Measurements from ENCODE around the gene HS3ST5. TPM values are rescaled to one million over a fixed set of nuclear protein-coding genes. Genes with fewer than 3 reads are reported as not detected.
"Not testable (repeated sequence)": the region's sequence is repeated elsewhere in the genome, so short reads cannot be mapped to it uniquely, and the experiment has no call there.

The HS3ST5 gene
- total RNA-seq, 1 donor from 2014 or later, result not detected

DNA sequence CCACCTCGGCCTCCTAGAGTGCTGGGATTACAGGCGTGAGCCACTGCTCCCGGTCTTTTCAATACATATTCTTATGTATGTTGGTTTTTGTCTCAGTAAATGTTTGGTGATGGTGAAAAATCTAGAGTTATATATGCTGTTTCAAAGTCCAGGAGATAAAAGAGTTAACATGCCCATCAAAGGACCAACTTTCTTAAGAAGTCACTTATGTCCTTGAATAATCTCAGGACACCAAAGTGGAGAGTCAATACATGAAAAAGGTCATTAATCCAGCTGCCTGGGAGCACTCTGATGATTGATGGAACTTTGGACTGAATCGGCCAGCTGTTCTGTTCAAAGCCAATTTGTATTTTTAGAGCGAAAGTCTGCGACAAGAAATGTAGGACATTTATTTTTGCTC is 312.1 kb downstream of the HS3ST5 start:
- Mint-ChIP-seq H3K9me3 (peaks cover 5% of the 10 kb centered on the region), H3K4me3 (no peak overlapping the region), H3K27ac (no peak overlapping the region), H3K4me1 (no peaks in the 10 kb centered on the region), H3K27me3 (peaks cover 7% of the 10 kb centered on the region), H3K36me3 (ENCODE audit: low read depth) (no peaks in the 10 kb centered on the region)
- ATAC-seq (ENCODE audit: low read depth), result no peak
- POLR2A ChIA-PET, result no interaction called here
- CTCF ChIA-PET, result no interaction called here
- TF ChIP-seq, protein P1, sequence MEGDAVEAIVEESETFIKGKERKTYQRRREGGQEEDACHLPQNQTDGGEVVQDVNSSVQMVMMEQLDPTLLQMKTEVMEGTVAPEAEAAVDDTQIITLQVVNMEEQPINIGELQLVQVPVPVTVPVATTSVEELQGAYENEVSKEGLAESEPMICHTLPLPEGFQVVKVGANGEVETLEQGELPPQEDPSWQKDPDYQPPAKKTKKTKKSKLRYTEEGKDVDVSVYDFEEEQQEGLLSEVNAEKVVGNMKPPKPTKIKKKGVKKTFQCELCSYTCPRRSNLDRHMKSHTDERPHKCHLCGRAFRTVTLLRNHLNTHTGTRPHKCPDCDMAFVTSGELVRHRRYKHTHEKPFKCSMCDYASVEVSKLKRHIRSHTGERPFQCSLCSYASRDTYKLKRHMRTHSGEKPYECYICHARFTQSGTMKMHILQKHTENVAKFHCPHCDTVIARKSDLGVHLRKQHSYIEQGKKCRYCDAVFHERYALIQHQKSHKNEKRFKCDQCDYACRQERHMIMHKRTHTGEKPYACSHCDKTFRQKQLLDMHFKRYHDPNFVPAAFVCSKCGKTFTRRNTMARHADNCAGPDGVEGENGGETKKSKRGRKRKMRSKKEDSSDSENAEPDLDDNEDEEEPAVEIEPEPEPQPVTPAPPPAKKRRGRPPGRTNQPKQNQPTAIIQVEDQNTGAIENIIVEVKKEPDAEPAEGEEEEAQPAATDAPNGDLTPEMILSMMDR (IDR thresholded peaks at IDR 0.05), result no peak
- intact Hi-C loops (cut with micrococcal nuclease), result no loop called here
- DNase-seq, result no peak

GRCh38 chr6:114024746-114025145 is 318.1 kb downstream of the HS3ST5 start:
- TF ChIP-seq, protein P1 (IDR thresholded peaks at IDR 0.05), result no peak
- Mint-ChIP-seq H3K36me3 (ENCODE audit: low read depth) (no peaks in the 10 kb centered on the region), H3K4me3 (no peak overlapping the region), H3K27ac (no peak overlapping the region), H3K4me1 (no peaks in the 10 kb centered on the region), H3K9me3 (no peaks in the 10 kb centered on the region), H3K27me3 (no peaks in the 10 kb centered on the region)
- POLR2A ChIA-PET, result no interaction called here
- CTCF ChIA-PET, result no interaction called here
- intact Hi-C loops (cut with micrococcal nuclease), result no loop called here
- ATAC-seq (ENCODE audit: low read depth) (no peak), DNase-seq (no peak)

DNA sequence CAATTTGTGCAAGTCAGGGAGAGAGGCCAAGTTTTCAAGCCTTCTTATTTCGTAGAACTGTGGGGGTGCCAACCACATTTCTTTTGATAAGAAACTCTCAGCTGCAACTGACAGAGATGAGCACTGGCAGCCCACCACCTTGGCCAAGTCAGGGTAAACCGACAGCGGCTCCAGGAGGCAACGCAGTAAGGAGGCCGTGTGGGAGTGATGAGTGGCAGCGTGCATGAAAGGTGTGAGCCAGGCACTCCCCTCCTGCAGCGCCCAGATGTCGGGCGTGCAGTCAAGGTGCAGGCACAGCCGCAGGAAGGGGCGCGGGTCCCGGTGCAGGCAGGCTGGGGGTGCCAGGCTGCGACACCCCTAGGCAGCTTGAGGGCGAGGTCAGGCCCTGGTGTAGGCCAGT is 322.6 kb downstream of the HS3ST5 start:
- H3K27ac Mint-ChIP-seq, result no peak overlapping the region
- no peaks in the 10 kb centered on the region for H3K4me1 Mint-ChIP-seq
- no peaks in the 10 kb centered on the region for H3K27me3 Mint-ChIP-seq
- DNase-seq (no peak), ATAC-seq (ENCODE audit: low read depth) (no peak)
- TF ChIP-seq, protein P1 (IDR thresholded peaks at IDR 0.05), result no peak
- no peaks in the 10 kb centered on the region for H3K36me3 Mint-ChIP-seq (ENCODE audit: low read depth)
- intact Hi-C loops (cut with micrococcal nuclease), result no loop called here
- ChIA-PET POLR2A (no interaction called here), CTCF (no interaction called here)
- H3K4me3 Mint-ChIP-seq, result no peak overlapping the region
- H3K9me3 Mint-ChIP-seq, result no peaks in the 10 kb centered on the region

- H3K27ac Mint-ChIP-seq, result not testable (repeated sequence)
Observed at GRCh38 chr6:114017146-114017545, 325.7 kb downstream of the HS3ST5 start.

DNA sequence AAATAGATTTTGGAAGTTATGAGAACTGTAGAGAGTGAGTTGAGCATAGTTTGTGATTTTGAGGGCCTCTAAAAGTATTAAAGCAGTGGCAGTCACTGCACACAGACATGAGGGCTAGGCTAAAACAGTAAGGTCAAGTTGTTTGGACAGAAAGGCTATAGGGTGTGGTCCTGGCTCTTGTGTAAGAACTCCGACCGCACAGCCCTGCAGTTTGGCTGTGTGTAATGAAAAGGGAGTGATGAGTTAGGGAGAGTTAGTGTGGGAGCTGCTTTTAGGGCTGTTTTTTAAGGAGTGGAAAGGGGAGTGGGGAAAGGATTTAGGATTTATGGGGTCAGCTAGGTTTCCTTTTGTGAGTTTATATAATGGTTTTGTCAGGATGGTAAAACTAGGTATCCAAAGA is 328.7 kb downstream of the HS3ST5 start:
- H3K9me3 Mint-ChIP-seq; H3K27me3 Mint-ChIP-seq; ATAC-seq (ENCODE audit: low read depth); intact Hi-C loops (cut with micrococcal nuclease); CTCF ChIA-PET; H3K4me1 Mint-ChIP-seq; DNase-seq; H3K27ac Mint-ChIP-seq; H3K36me3 Mint-ChIP-seq (ENCODE audit: low read depth); POLR2A ChIA-PET; H3K4me3 Mint-ChIP-seq: not testable (repeated sequence)

More at GRCh38 chr6:114017146-114017545, 325.7 kb downstream of the HS3ST5 start:
- ATAC-seq (ENCODE audit: low read depth); intact Hi-C loops (cut with micrococcal nuclease); H3K9me3 Mint-ChIP-seq; H3K4me3 Mint-ChIP-seq; H3K36me3 Mint-ChIP-seq (ENCODE audit: low read depth); CTCF ChIA-PET; H3K27me3 Mint-ChIP-seq; DNase-seq; H3K4me1 Mint-ChIP-seq; POLR2A ChIA-PET: not testable (repeated sequence)

DNA sequence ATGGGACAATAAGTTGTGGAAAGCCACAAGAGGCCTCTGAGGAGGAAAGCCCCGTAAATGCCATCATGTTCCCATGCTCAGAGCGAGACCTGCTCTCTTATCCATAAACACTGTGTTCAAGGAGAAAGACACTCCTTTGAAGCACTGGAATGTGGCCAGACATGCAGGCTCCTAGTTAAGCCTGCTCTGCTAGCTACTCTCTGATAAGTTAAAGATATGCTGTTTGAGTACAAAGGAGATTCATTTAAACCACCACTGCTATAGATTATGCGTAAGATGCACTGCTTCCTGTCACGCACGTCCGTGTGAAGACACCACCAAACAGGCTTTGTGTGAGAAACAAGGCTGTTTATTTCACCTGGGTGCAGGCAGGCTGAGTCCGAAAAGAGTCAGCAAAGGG is 331.3 kb downstream of the HS3ST5 start:
- POLR2A ChIA-PET, result interaction anchor here (0.6 kb wide), 1 partner anchor 27 kb away, joined by 4 read pairs; no protein-coding TSS in a partner anchor
- H3K4me1 Mint-ChIP-seq; H3K9me3 Mint-ChIP-seq; intact Hi-C loops (cut with micrococcal nuclease); ATAC-seq (ENCODE audit: low read depth); H3K36me3 Mint-ChIP-seq (ENCODE audit: low read depth); H3K27me3 Mint-ChIP-seq; DNase-seq; CTCF ChIA-PET; H3K4me3 Mint-ChIP-seq; H3K27ac Mint-ChIP-seq: not testable (repeated sequence)

DNA sequence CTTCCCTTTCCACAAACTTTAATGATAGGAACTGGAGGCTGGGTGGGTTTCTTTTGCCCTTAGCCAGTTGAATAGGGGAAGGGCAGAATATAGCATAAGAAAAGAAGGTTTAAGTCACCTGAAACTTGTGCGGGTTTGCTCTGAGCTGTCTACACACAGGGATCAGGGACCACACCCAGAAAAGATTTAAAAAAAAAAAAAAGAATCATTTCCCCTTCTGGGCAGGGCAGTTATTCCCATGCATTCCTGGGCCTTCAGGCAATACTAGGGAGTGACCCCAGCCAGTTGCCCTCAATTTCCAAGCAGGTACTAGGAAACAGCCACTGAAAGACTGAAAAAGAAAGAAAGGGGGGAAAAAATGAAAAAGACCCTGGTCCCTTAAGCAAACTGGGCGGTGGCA is 332.3 kb downstream of the HS3ST5 start:
- ATAC-seq (ENCODE audit: low read depth) (no peak), DNase-seq (no peak)
- ChIA-PET CTCF (no interaction called here), POLR2A (no interaction called here)
- H3K4me1 Mint-ChIP-seq, result no peaks in the 10 kb centered on the region
- TF ChIP-seq, protein P1 (IDR thresholded peaks at IDR 0.05), result no peak
- intact Hi-C loops (cut with micrococcal nuclease), result no loop called here
- no peaks in the 10 kb centered on the region for H3K36me3 Mint-ChIP-seq (ENCODE audit: low read depth)
- H3K4me3 Mint-ChIP-seq, result no peak overlapping the region
- H3K27me3 Mint-ChIP-seq, result peaks cover 10% of the 10 kb centered on the region
- H3K9me3 Mint-ChIP-seq, result no peaks in the 10 kb centered on the region
- H3K27ac Mint-ChIP-seq, result no peak overlapping the region
